HepG2 (cell line): ENCODE measurements around the gene CHST3. TPM values are rescaled to one million over a fixed set of nuclear protein-coding genes. Genes with fewer than 3 reads are reported as not detected.

Source experiments
- ARNTL ChIP-seq: sonication (generic); formaldehyde crosslinking; IDR thresholded peaks from 2 replicates; pipeline ENCODE4 v1.4.0; 2020; ENCODE audit warnings: mild to moderate bottlenecking, missing genetic modification reagents
- ATF7 ChIP-seq, 2 experiments: fragments of 450-650 bp in 1 of 2; sonication (generic) in 1 of 2; formaldehyde crosslinking in 1 of 2; IDR thresholded peaks; 2 replicates each; pipeline versions ENCODE4 v1.4.0 to v1.6.1; 2016 to 2020; ENCODE audit warnings: antibody characterized with exemption in 1 of 2, mild to moderate bottlenecking in 1 of 2, missing genetic modification reagents in 1 of 2
- BCL3 ChIP-seq: sonication (generic); formaldehyde crosslinking; IDR thresholded peaks from 2 replicates; pipeline ENCODE4 v1.5.1; 2020; ENCODE audit warnings: mild to moderate bottlenecking, missing genetic modification reagents, moderate library complexity
- BCL6 ChIP-seq: IDR thresholded peaks from 2 replicates; pipeline ENCODE4 v1.6.1; 2016; ENCODE audit warnings: missing genetic modification reagents, missing compliant biosample characterization
- HNF4A ChIP-seq: sonication (generic); formaldehyde crosslinking; IDR thresholded peaks from 2 replicates; pipeline ENCODE4 v1.4.0; 2020; ENCODE audit warnings: missing genetic modification reagents
- ISL2 ChIP-seq: sonication (generic); formaldehyde crosslinking; IDR thresholded peaks from 2 replicates; pipeline ENCODE4 v1.5.0; 2020; ENCODE audit warnings: missing genetic modification reagents
- KMT2A ChIP-seq: sonication (generic); formaldehyde crosslinking; IDR thresholded peaks from 2 replicates; pipeline ENCODE4 v1.4.0; 2020; ENCODE audit warnings: missing genetic modification reagents
- MATR3 ChIP-seq: sonication (generic); formaldehyde crosslinking; IDR thresholded peaks from 2 replicates; pipeline ENCODE4 v1.4.0; 2020; ENCODE audit warnings: missing genetic modification reagents
- NCOR1 ChIP-seq: fragments of 200-600 bp; sonication (generic); IDR thresholded peaks from 2 replicates; pipeline ENCODE4 v1.7.0; 2017; ENCODE audit warnings: antibody characterized with exemption, low read length, borderline replicate concordance
- ONECUT2 ChIP-seq: sonication (generic); formaldehyde crosslinking; IDR thresholded peaks from 2 replicates; pipeline ENCODE4 v1.4.0; 2020; ENCODE audit warnings: missing genetic modification reagents
- PHF8 ChIP-seq: sonication (generic); formaldehyde crosslinking; IDR thresholded peaks from 2 replicates; pipeline ENCODE4 v1.5.0; 2020; ENCODE audit warnings: missing genetic modification reagents
- PLRG1 ChIP-seq: fragments of 450-650 bp; conservative IDR thresholded peaks from 2 replicates; pipeline ENCODE4 v1.6.1; 2016
- SIN3B ChIP-seq: fragments of 150-350 bp; IDR thresholded peaks from 2 replicates; pipeline ENCODE4 v1.6.1; 2014; ENCODE audit warnings: low read length
- U2AF2 ChIP-seq: fragments of 200-400 bp; formaldehyde crosslinking; IDR thresholded peaks from 2 replicates; pipeline ENCODE4 v1.6.1; 2017; ENCODE audit warnings: low read depth, mild to moderate bottlenecking, low read length
- XBP1 ChIP-seq: sonication (generic); formaldehyde crosslinking; IDR thresholded peaks from 2 replicates; pipeline ENCODE4 v1.5.0; 2020; ENCODE audit warnings: missing genetic modification reagents
- ZNF180 ChIP-seq: sonication (generic); formaldehyde crosslinking; IDR thresholded peaks from 2 replicates; pipeline ENCODE4 v1.4.0; 2020; ENCODE audit warnings: low read depth, missing genetic modification reagents, borderline replicate concordance
- ZNF883 ChIP-seq: sonication (generic); formaldehyde crosslinking; IDR thresholded peaks from 2 replicates; pipeline ENCODE4 v1.5.1; 2020; ENCODE audit warnings: mild to moderate bottlenecking, missing genetic modification reagents; ENCODE audit errors: not compliant biosample characterization
- polyA plus RNA-seq, 8 experiments: library from polyadenylated mRNA; depleted of rRNA in 3 of 8; stranded (reverse) in 7 of 8; unstranded in 1 of 8; fragments of >200 nt; fragmentation: Illumina TruSeq in 4 of 8; extraction: Trizol in 4 of 8; gene quantifications; 2 replicates each; pipeline versions ENCODE4 v1.2.1 to v1.2.3, GENCODE V29; 2011 to 2016; ENCODE audit warnings: low read depth in 4 of 8, missing spikeins in 1 of 8, mixed read lengths in 1 of 8; ENCODE audit not compliant: insufficient read depth in 1 of 8
- total RNA-seq, 5 experiments: library from RNA; depleted of rRNA; stranded (reverse); fragments of >200 nt; fragmentation: Illumina TruSeq; extraction: Trizol; gene quantifications; 2 replicates each; pipeline ENCODE4 v1.2.3, GENCODE V29; 2016; ENCODE audit warnings: low read depth in 1 of 5
- TF ChIP-seq, protein P1 (sequence below): IDR thresholded peaks from 2 replicates; pipeline ENCODE4 v1.6.1; 2016; ENCODE audit warnings: mild to moderate bottlenecking
- TF ChIP-seq, protein P2 (sequence below): IDR thresholded peaks from 2 replicates; pipeline ENCODE4 v1.6.1; 2018; ENCODE audit warnings: missing genetic modification reagents, mild to moderate bottlenecking, missing compliant biosample characterization
- TF ChIP-seq, protein P3 (sequence below): sonication (generic); formaldehyde crosslinking; IDR thresholded peaks from 2 replicates; pipeline ENCODE4 v1.4.0; 2020; ENCODE audit warnings: missing genetic modification reagents, mild to moderate bottlenecking, borderline replicate concordance
- TF ChIP-seq, protein P4 (sequence below): sonication (generic); formaldehyde crosslinking; conservative IDR thresholded peaks from 2 replicates; pipeline ENCODE4 v1.8.0; 2022; ENCODE audit warnings: mild to moderate bottlenecking, moderate library complexity, missing genetic modification reagents

Gene CHST3
- total and polyA plus RNA-seq, 2 of the 13 experiments (the other 11 are each of a cell fraction or from before 2014, with no cell fraction given) = 7.2 to 18.7 TPM

DNA sequence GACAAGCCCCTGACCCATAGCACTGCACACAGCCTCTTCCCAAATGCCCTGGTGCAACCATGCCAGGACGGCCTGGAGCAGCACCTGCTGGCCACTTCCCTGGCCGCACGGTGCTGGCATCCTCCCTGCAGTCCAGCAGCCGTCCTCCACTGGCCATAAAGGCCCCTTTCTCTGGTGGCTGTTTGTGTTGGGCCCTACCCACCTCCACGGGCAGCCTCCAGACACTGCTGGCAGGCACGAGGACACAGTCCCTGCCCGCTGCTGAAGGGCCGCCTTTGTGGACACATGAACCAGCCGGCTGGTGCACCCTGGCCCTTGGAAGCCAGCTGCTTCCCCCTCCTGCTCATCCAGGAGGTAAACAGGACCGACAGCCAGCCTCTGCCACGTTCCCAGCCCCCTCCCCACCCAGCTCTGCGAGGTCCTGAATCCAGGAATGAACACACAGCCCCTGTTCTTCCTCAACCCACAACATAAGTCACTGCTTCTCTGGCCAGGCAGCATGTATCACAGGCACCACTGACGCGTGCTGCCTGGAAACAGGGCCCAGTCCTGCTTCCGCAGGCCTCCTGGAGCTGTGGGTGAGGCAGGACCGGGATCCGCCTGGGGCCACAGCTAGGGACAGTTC, 80.3 kb downstream of the CHST3 start (continued):
- TF ChIP-seq MATR3 (CRISPR knock-in tag) = no peak
- TF ChIP-seq, protein P1, sequence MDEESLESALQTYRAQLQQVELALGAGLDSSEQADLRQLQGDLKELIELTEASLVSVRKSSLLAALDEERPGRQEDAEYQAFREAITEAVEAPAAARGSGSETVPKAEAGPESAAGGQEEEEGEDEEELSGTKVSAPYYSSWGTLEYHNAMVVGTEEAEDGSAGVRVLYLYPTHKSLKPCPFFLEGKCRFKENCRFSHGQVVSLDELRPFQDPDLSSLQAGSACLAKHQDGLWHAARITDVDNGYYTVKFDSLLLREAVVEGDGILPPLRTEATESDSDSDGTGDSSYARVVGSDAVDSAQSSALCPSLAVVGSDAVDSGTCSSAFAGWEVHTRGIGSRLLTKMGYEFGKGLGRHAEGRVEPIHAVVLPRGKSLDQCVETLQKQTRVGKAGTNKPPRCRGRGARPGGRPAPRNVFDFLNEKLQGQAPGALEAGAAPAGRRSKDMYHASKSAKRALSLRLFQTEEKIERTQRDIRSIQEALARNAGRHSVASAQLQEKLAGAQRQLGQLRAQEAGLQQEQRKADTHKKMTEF (CRISPR knock-in tag) = peak; percentile 73
- no peak for TF ChIP-seq PLRG1
- no peak for TF ChIP-seq ONECUT2 (CRISPR knock-in tag)
- no peak for TF ChIP-seq NCOR1
- no peak for TF ChIP-seq ZNF180 (CRISPR knock-in tag)
- 0 out of 2 replicates have a peak, but pooled peaks have one; percentile 57 for TF ChIP-seq ISL2 (CRISPR knock-in tag)
- TF ChIP-seq ATF7 (IDR thresholded peaks at IDR 0.05) = no peak
- TF ChIP-seq ATF7 (CRISPR knock-in tag; IDR thresholded peaks at IDR 0.05) = 0 out of 2 replicates have a peak, but pooled peaks have one; percentile 31
- TF ChIP-seq, protein P2, sequence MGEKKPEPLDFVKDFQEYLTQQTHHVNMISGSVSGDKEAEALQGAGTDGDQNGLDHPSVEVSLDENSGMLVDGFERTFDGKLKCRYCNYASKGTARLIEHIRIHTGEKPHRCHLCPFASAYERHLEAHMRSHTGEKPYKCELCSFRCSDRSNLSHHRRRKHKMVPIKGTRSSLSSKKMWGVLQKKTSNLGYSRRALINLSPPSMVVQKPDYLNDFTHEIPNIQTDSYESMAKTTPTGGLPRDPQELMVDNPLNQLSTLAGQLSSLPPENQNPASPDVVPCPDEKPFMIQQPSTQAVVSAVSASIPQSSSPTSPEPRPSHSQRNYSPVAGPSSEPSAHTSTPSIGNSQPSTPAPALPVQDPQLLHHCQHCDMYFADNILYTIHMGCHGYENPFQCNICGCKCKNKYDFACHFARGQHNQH (CRISPR knock-in tag) = no peak; the same call in 1 of the 2 replicates
- no peak for TF ChIP-seq XBP1
- TF ChIP-seq, protein P3, sequence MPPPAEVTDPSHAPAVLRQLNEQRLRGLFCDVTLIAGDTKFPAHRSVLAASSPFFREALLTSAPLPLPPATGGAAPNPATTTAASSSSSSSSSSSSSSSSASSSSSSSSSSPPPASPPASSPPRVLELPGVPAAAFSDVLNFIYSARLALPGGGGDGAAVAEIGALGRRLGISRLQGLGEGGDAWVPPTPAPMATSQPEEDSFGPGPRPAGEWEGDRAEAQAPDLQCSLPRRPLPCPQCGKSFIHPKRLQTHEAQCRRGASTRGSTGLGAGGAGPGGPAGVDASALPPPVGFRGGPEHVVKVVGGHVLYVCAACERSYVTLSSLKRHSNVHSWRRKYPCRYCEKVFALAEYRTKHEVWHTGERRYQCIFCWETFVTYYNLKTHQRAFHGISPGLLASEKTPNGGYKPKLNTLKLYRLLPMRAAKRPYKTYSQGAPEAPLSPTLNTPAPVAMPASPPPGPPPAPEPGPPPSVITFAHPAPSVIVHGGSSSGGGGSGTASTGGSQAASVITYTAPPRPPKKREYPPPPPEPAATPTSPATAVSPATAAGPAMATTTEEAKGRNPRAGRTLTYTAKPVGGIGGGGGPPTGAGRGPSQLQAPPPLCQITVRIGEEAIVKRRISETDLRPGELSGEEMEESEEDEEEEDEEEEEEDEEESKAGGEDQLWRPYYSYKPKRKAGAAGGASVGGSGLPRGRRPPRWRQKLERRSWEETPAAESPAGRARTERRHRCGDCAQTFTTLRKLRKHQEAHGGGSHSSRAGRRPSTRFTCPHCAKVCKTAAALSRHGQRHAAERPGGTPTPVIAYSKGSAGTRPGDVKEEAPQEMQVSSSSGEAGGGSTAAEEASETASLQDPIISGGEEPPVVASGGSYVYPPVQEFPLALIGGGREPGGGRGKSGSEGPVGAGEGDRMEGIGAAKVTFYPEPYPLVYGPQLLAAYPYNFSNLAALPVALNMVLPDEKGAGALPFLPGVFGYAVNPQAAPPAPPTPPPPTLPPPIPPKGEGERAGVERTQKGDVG (CRISPR knock-in tag) = peak; percentile 71; the same call in 1 of the 2 replicates
- no peak for TF ChIP-seq U2AF2
- no peak for TF ChIP-seq SIN3B
- 0 out of 2 replicates have a peak, but pooled peaks have one; percentile 15 for TF ChIP-seq BCL6 (CRISPR knock-in tag)
- peak; percentile 58; the same call in 1 of the 2 replicates for TF ChIP-seq HNF4A (CRISPR knock-in tag)
- TF ChIP-seq KMT2A (CRISPR knock-in tag) = peak; percentile 65
- TF ChIP-seq, protein P4, sequence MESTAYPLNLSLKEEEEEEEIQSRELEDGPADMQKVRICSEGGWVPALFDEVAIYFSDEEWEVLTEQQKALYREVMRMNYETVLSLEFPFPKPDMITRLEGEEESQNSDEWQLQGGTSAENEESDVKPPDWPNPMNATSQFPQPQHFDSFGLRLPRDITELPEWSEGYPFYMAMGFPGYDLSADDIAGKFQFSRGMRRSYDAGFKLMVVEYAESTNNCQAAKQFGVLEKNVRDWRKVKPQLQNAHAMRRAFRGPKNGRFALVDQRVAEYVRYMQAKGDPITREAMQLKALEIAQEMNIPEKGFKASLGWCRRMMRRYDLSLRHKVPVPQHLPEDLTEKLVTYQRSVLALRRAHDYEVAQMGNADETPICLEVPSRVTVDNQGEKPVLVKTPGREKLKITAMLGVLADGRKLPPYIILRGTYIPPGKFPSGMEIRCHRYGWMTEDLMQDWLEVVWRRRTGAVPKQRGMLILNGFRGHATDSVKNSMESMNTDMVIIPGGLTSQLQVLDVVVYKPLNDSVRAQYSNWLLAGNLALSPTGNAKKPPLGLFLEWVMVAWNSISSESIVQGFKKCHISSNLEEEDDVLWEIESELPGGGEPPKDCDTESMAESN (CRISPR knock-in tag) = peak; percentile 63; the same call in 1 of the 2 replicates
- TF ChIP-seq ZNF883 (CRISPR knock-in tag) = no peak
- TF ChIP-seq PHF8 (CRISPR knock-in tag) = peak; percentile 49
- TF ChIP-seq BCL3 (CRISPR knock-in tag) = no peak; the same call in 1 of the 2 replicates
- no peak; the same call in 1 of the 2 replicates for TF ChIP-seq ARNTL (CRISPR knock-in tag)
